Activated T-cell treated with anti-CD3 and anti-CD28 coated beads for 24 hours (primary cell): ENCODE data around the gene PCDHGB2.
"Not testable (repeated sequence)": the region's sequence is repeated elsewhere in the genome, so short reads cannot be mapped to it uniquely, and the experiment has no call there.

Experiments used
- DNase-seq: peaks from one replicate; pipeline ENCODE4 v3.0.0-alpha.2; 2020; ENCODE audit warnings: low read depth

PCDHGB2 gene

GRCh38 chr5:141359790-141360426 is at the start of gene PCDHGB2:
PCDHGB2 (plus strand) TSS chr5:141359994; CDS start chr5:141360136, 142 bp downstream.
- DNase-seq: no peak

GRCh38 chr5:141313711-141314110 is 46.1 kb upstream of the PCDHGB2 start:
- DNase-seq: no peak

- DNase-seq: not testable (repeated sequence)
Observed at GRCh38 chr5:141316963-141317362, 42.8 kb upstream of the PCDHGB2 start.

- no peak for DNase-seq
Observed at GRCh38 chr5:141319202-141319601, 40.6 kb upstream of the PCDHGB2 start.

GRCh38 chr5:141319699-141320098 is 40.1 kb upstream of the PCDHGB2 start:
- no peak for DNase-seq

- peak; percentile 89 for DNase-seq
Observed at GRCh38 chr5:141320225-141321169, 39.3 kb upstream of the PCDHGB2 start, which contains the start of gene TAF7. TAF7 (minus strand) TSS chr5:141320784; CDS start chr5:141320044, 740 bp downstream.

- DNase-seq: no peak
Observed at GRCh38 chr5:141322261-141322660, 37.5 kb upstream of the PCDHGB2 start.

- DNase-seq: peak; percentile 63
Observed at GRCh38 chr5:141326088-141326854, 33.5 kb upstream of the PCDHGB2 start.

GRCh38 chr5:141328231-141328630 is 31.6 kb upstream of the PCDHGB2 start:
- no peak for DNase-seq

GRCh38 chr5:141330299-141331080 is 29.3 kb upstream of the PCDHGB2 start, which contains the start of gene PCDHGA1:
PCDHGA1 (plus strand) TSS chr5:141330514.
- no peak for DNase-seq

- not testable (repeated sequence) for DNase-seq
Observed at GRCh38 chr5:141332571-141332970, 27.2 kb upstream of the PCDHGB2 start.

- no peak for DNase-seq
Observed at GRCh38 chr5:141338538-141339306, 21.1 kb upstream of the PCDHGB2 start, which contains the start of gene PCDHGA2. PCDHGA2 (plus strand) TSS chr5:141338760.

GRCh38 chr5:141340781-141341354 is 18.9 kb upstream of the PCDHGB2 start:
- not testable (repeated sequence) for DNase-seq

- no peak for DNase-seq
Observed at GRCh38 chr5:141342773-141343172, 17.0 kb upstream of the PCDHGB2 start.

- no peak for DNase-seq
Observed at GRCh38 chr5:141343242-141343952, 16.4 kb upstream of the PCDHGB2 start, which contains the start of gene PCDHGA3. PCDHGA3 (plus strand) TSS chr5:141343829; CDS start chr5:141344034, 205 bp downstream.

- no peak for DNase-seq
Observed at GRCh38 chr5:141343953-141344463, 15.8 kb upstream of the PCDHGB2 start.

GRCh38 chr5:141345327-141345726 is 14.5 kb upstream of the PCDHGB2 start:
- no peak for DNase-seq

GRCh38 chr5:141346017-141346416 is 13.8 kb upstream of the PCDHGB2 start:
- DNase-seq: not testable (repeated sequence)
